ENCODE data around the gene IGSF6. TPM values are rescaled to one million over a fixed set of nuclear protein-coding genes. Genes with fewer than 3 reads are reported as not detected.

Gene IGSF6
- total RNA-seq, 1 donor from 2014 or later = 0.04 TPM

DNA sequence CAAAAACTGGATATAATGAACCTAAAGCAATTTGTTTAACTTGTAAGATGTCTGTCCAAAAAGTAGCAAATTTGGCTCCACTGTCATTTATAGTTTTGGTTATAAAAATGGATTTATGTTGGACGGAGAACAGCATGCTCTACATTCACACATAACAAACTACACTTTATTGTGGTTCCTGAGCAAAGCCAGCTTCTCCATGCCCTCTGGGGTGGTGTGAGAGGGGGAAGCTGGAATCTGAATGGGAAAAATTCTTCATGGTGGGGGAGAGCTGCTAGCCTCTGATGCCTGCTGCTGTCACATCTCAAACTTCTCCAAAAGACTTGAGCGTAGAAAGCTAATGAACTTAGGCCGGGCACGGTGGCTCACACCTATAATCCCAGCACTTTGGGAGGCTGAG, 62.9 kb downstream of the IGSF6 start:
- Histone ChIP-seq H3K27me3 (ENCODE audit: control insufficient read depth, insufficient read depth, low read length) (no peaks in the 10 kb centered on the region), H3K4me3 (ENCODE audit: low read depth, low read length) (no peak overlapping the region), H3K36me3 (ENCODE audit: control insufficient read depth, insufficient read depth, low read length) (no peaks in the 10 kb centered on the region)
- TF ChIP-seq, protein P1, sequence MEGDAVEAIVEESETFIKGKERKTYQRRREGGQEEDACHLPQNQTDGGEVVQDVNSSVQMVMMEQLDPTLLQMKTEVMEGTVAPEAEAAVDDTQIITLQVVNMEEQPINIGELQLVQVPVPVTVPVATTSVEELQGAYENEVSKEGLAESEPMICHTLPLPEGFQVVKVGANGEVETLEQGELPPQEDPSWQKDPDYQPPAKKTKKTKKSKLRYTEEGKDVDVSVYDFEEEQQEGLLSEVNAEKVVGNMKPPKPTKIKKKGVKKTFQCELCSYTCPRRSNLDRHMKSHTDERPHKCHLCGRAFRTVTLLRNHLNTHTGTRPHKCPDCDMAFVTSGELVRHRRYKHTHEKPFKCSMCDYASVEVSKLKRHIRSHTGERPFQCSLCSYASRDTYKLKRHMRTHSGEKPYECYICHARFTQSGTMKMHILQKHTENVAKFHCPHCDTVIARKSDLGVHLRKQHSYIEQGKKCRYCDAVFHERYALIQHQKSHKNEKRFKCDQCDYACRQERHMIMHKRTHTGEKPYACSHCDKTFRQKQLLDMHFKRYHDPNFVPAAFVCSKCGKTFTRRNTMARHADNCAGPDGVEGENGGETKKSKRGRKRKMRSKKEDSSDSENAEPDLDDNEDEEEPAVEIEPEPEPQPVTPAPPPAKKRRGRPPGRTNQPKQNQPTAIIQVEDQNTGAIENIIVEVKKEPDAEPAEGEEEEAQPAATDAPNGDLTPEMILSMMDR (IDR thresholded peaks at IDR 0.05; ENCODE audit: insufficient read depth, low read length, poor library complexity, severe bottlenecking) = no peak
- no peak for DNase-seq (ENCODE audit: low read depth)

Other genes starting within 250 kb of the IGSF6 start
- gene METTL9, start 53.0 kb downstream of the IGSF6 start, total RNA-seq = 188 and 209 TPM in 2 replicates
- 0.07 and 0.17 TPM in 2 replicates for gene OTOA, start 11.4 kb upstream of the IGSF6 start, total RNA-seq
- 19.8 and 41.4 TPM in 2 replicates for gene NPIPB4, start 205.1 kb upstream of the IGSF6 start, total RNA-seq

All from kidney epithelial cell (primary cell).